DOHH2 (cell line): Measurements from ENCODE around the gene FZD7.
A peak's percentile ranks its signal among the peaks of the same experiment; 100 is the strongest.

Source experiments
- H3F3A ChIP-seq: fragments of 200-600 bp; sonication (generic), shearing (Covaris generic); 2 replicates; pipeline ENCODE4 v1.6.0; 2016; ENCODE audit warnings: antibody characterized with exemption, mild to moderate bottlenecking; ENCODE audit not compliant: control insufficient read depth, insufficient read depth
- H3K27ac ChIP-seq: fragments of 200-600 bp; sonication (generic); 2 replicates; pipeline ENCODE4 v1.5.1; 2014; ENCODE audit warnings: low read depth, mild to moderate bottlenecking, low read length, moderate library complexity
- H3K27me3 ChIP-seq: fragments of 200-600 bp; sonication (generic); 2 replicates; pipeline ENCODE4 v1.6.1; 2014; ENCODE audit warnings: mild to moderate bottlenecking, low read length, mixed read lengths; ENCODE audit not compliant: control insufficient read depth
- H3K36me3 ChIP-seq: fragments of 200-600 bp; sonication (generic); 2 replicates; pipeline ENCODE4 v1.6.1; 2014; ENCODE audit warnings: mild to moderate bottlenecking, low read length, moderate library complexity, mixed read lengths; ENCODE audit not compliant: control insufficient read depth
- H3K4me1 ChIP-seq: fragments of 200-600 bp; sonication (generic); 2 replicates; pipeline ENCODE4 v1.6.1; 2014; ENCODE audit warnings: mild to moderate bottlenecking, low read length, mixed read lengths; ENCODE audit not compliant: control insufficient read depth
- H3K4me2 ChIP-seq: fragments of 200-600 bp; sonication (generic); 2 replicates; pipeline ENCODE4 v1.6.0; 2014; ENCODE audit warnings: mild to moderate bottlenecking, low read length, moderate library complexity
- H3K4me3 ChIP-seq: fragments of 200-600 bp; sonication (generic); 2 replicates; pipeline ENCODE4 v1.5.1; 2014; ENCODE audit warnings: mild to moderate bottlenecking, low read length, mixed read lengths
- H3K79me2 ChIP-seq: fragments of 200-600 bp; sonication (generic); 2 replicates; pipeline ENCODE4 v1.6.1; 2014; ENCODE audit warnings: mild to moderate bottlenecking, low read length, mixed read lengths; ENCODE audit not compliant: control insufficient read depth
- H3K9me2 ChIP-seq: fragments of 200-600 bp; sonication (generic); replicated peaks from 2 replicates; pipeline ENCODE4 v1.6.1; 2014; ENCODE audit warnings: mild to moderate bottlenecking, low read length, mixed read lengths; ENCODE audit not compliant: control insufficient read depth
- H3K9me3 ChIP-seq: fragments of 200-600 bp; sonication (generic); 2 replicates; pipeline ENCODE4 v1.6.1; 2014; ENCODE audit warnings: antibody characterized with exemption, low read length, mixed read lengths; ENCODE audit not compliant: control insufficient read depth, insufficient read depth
- H4K20me1 ChIP-seq: fragments of 200-600 bp; sonication (generic); 2 replicates; pipeline ENCODE4 v1.6.0; 2014; ENCODE audit warnings: low read depth, mild to moderate bottlenecking, antibody characterized with exemption, low read length, moderate library complexity; ENCODE audit not compliant: control insufficient read depth, insufficient read depth
- CTCF ChIP-seq: fragments of 200-600 bp; sonication (generic); IDR thresholded peaks from one replicate; pipeline ENCODE4 v1.5.1; 2014; ENCODE audit warnings: antibody characterized with exemption, mild to moderate bottlenecking, low read depth, low read length; ENCODE audit not compliant: poor library complexity, severe bottlenecking
- EZH2phosphoT487 ChIP-seq: fragments of 200-600 bp; sonication (generic); IDR thresholded peaks from 2 replicates; pipeline ENCODE4 v1.6.1; 2017; ENCODE audit warnings: borderline replicate concordance, mild to moderate bottlenecking, antibody characterized with exemption, low read length, moderate library complexity, mixed read lengths

Gene FZD7

GRCh38 chr2:202034249-202035088 is 814 bp downstream of the FZD7 start:
- Histone ChIP-seq H3K27me3 (peaks cover 66% of the 10 kb centered on the region), H3K9me3 (no peaks in the 10 kb centered on the region), H3F3A (no peaks in the 10 kb centered on the region), H3K79me2 (no peaks in the 10 kb centered on the region), H4K20me1 (no peaks in the 10 kb centered on the region), H3K4me3 (peak overlapping the region; percentile 75), H3K4me1 (peaks cover 11% of the 10 kb centered on the region), H3K27ac (no peak overlapping the region), H3K4me2 (peak overlapping the region; percentile 87), H3K9me2 (no peaks in the 10 kb centered on the region), H3K36me3 (no peaks in the 10 kb centered on the region)
- TF ChIP-seq EZH2phosphoT487: no peak; the same call in 1 of the 2 replicates
- no peak for TF ChIP-seq CTCF

- H3K9me3 ChIP-seq: no peaks in the 10 kb centered on the region
- H3F3A ChIP-seq: no peaks in the 10 kb centered on the region
- H3K27me3 ChIP-seq: peaks cover 66% of the 10 kb centered on the region
- peak overlapping the region; percentile 87 for H3K4me2 ChIP-seq
- no peaks in the 10 kb centered on the region for H4K20me1 ChIP-seq
- no peak overlapping the region for H3K27ac ChIP-seq
- TF ChIP-seq CTCF (no peak), EZH2phosphoT487 (no peak)
- no peaks in the 10 kb centered on the region for H3K36me3 ChIP-seq
- H3K4me3 ChIP-seq: no peak overlapping the region
- no peaks in the 10 kb centered on the region for H3K9me2 ChIP-seq
- peaks cover 11% of the 10 kb centered on the region for H3K4me1 ChIP-seq
- H3K79me2 ChIP-seq: no peaks in the 10 kb centered on the region
These were observed 1.7 kb downstream of the FZD7 start for GRCh38 chr2:202035089-202035940.

DNA sequence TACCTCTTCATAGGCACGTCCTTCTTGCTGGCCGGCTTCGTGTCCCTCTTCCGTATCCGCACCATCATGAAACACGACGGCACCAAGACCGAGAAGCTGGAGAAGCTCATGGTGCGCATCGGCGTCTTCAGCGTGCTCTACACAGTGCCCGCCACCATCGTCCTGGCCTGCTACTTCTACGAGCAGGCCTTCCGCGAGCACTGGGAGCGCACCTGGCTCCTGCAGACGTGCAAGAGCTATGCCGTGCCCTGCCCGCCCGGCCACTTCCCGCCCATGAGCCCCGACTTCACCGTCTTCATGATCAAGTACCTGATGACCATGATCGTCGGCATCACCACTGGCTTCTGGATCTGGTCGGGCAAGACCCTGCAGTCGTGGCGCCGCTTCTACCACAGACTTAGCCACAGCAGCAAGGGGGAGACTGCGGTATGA is 2.3 kb downstream of the FZD7 start:
- Histone ChIP-seq H3K9me2 (no peaks in the 10 kb centered on the region), H3K4me3 (no peak overlapping the region), H3K36me3 (no peaks in the 10 kb centered on the region), H3F3A (no peaks in the 10 kb centered on the region), H3K27me3 (peaks cover 64% of the 10 kb centered on the region), H3K9me3 (no peaks in the 10 kb centered on the region), H3K79me2 (no peaks in the 10 kb centered on the region), H3K4me1 (peaks cover 11% of the 10 kb centered on the region), H3K27ac (no peak overlapping the region), H4K20me1 (no peaks in the 10 kb centered on the region), H3K4me2 (no peak overlapping the region)
- TF ChIP-seq EZH2phosphoT487: no peak
- TF ChIP-seq CTCF: no peak
